Fibroblast of pulmonary artery (primary cell): ENCODE results near the gene PDE8A.

Experiments used
- DNase-seq: peaks from one replicate; pipeline ENCODE4 v3.0.0-alpha.2; 2010; ENCODE audit warnings: low read depth
- H3K4me3 ChIP-seq: replicated peaks from 2 replicates; pipeline ENCODE4 v1.5.1; 2011; ENCODE audit warnings: low read depth, mild to moderate bottlenecking, control low read depth, low read length, moderate library complexity
- CTCF ChIP-seq: IDR thresholded peaks from 2 replicates; pipeline ENCODE4 v1.5.1; 2011; ENCODE audit warnings: mild to moderate bottlenecking, control low read depth, low read length, inconsistent platforms; ENCODE audit errors: missing control alignments

The PDE8A gene

GRCh38 chr15:85030301-85030929 is 48.8 kb downstream of the PDE8A start:
- no peak for DNase-seq

DNA sequence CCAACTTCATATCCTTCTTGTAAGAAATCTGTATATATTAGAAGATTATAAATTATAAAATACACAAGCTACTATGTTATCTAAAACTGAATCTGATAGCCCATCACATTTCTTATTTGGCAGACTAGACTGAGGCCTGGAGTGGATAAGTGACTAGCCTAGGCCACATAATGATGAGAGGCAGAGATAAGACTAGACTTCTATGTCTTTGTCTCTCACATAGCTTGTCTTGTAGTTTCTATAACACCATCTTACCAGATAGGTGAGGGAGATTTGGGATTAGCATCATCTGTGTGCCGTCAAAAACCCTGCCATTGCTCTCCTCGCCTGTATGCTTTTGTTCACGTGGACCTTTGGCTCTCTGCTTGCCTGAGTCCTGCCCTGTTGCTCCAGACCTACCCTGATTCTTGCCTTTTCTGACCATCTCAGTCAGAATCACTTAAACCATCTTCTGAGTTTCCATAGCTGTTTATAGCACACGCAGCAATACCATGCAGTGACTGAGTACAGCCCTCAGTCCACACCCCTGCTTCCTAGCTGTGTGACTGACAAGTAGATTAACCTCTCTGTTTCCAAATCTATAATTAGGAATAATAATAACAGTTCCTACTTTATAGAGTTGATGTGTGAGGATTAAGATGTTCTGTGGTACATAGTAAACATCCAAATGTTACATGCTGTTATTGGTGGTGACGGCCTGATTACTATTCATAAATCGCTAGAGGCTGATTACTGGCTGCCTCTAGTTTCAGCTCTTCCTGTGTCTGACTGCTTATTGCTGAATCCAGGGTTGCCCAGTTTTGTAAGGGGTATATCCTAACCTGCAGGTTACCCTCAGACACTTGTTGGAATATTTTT is 49.7 kb downstream of the PDE8A start:
- no peak for TF ChIP-seq CTCF
- DNase-seq = no peak
- no peak overlapping the region for H3K4me3 ChIP-seq

More at GRCh38 chr15:85030301-85030929, 48.8 kb downstream of the PDE8A start:
- H3K4me3 ChIP-seq = no peak overlapping the region
- no peak for TF ChIP-seq CTCF

DNA sequence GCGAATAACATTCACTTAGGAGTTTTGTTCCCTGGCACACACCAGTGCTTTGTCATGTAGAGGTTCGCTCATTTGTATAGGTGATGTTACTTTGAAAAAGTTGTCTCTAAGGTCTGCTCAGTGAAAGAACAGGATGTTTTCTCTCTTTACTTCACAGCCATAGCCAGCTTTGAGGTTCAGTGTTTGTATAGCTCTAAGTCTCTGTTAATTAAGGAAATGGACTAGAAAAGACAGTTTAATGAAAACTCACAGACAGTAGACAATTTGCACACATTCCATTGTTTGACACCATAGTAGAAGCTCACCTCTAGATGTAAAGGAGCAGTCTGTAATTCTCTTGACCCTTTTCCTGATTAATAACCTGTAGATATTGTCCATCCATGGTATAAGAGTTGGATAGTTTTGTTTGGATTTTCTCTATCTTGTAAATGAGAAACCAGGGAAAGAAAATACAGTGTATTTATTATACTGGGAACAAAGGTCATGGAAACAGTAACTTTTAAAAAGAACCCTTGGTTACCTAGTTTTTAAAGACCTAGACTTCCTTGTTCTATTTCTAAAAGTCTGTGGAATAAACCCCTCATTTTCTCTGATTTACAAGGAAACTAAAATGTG is 50.4 kb downstream of the PDE8A start:
- no peak for DNase-seq
- TF ChIP-seq CTCF = no peak
- H3K4me3 ChIP-seq = no peak overlapping the region

DNA sequence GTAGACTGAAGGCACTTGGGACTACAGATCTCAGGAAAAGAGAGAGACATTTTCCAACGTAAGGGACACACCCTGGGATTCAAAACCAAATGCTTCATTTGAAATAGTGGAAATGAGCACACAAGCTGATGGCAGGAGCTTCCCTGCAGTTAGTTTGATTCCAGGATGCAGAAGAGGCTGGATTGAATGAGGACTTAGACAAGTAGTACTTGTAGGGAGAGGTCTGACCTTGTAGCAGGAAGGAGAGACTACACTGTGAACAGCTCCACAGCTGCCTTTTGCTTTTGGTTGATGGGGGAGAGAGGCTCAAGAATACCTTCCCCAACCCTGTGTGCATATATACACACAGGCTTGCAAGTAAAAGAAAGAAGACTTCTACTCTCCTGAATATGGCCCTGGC is 51.5 kb downstream of the PDE8A start:
- no peak overlapping the region for H3K4me3 ChIP-seq
- DNase-seq = no peak
- no peak for TF ChIP-seq CTCF

- no peak for TF ChIP-seq CTCF
- DNase-seq = no peak
- H3K4me3 ChIP-seq = no peak overlapping the region
These were observed 52.6 kb downstream of the PDE8A start for GRCh38 chr15:85034276-85034675.

- no peak for TF ChIP-seq CTCF
- no peak for DNase-seq
These were observed 54.3 kb downstream of the PDE8A start for GRCh38 chr15:85035980-85036379.

More at GRCh38 chr15:85035980-85036379, 54.3 kb downstream of the PDE8A start:
- no peak overlapping the region for H3K4me3 ChIP-seq
